Measurements from ENCODE around the gene GBA3. TPM values are rescaled to one million over a fixed set of nuclear protein-coding genes. Genes with fewer than 3 reads are reported as not detected.

The GBA3 gene
- total RNA-seq, 1 experiment from 2014 or later = not detected

- TF ChIP-seq CTCF (conservative IDR thresholded peaks at IDR 0.05) = no peak
- no peak overlapping the region for H3K4me3 Mint-ChIP-seq
- no peak overlapping the region for H3K56ac ChIP-seq (ENCODE audit: insufficient read length, low read depth, low read length)
- no peaks in the 10 kb centered on the region for H3K9me3 Mint-ChIP-seq
- no peak overlapping the region for H2BK120ac ChIP-seq (ENCODE audit: low read depth, low read length, poor library complexity, severe bottlenecking)
- H3K79me1 ChIP-seq (ENCODE audit: insufficient read depth, low read depth, low read length, poor library complexity, severe bottlenecking) = no peaks in the 10 kb centered on the region
- no peak overlapping the region for H3K9ac ChIP-seq (ENCODE audit: extremely low read depth, insufficient read length, low read length)
- H2BK5ac ChIP-seq (ENCODE audit: insufficient read length, low read length) = no peak overlapping the region
- H2AK5ac ChIP-seq (ENCODE audit: insufficient read length, low read length) = no peak overlapping the region
- H3K79me2 ChIP-seq (ENCODE audit: insufficient read depth, low read length) = no peaks in the 10 kb centered on the region
- H3K27ac ChIP-seq (ENCODE audit: insufficient read length, low read depth, low read length) = no peak overlapping the region
- no peak overlapping the region for H2BK12ac ChIP-seq (ENCODE audit: insufficient read length, low read depth, low read length)
- no CpG with 5 or more reads among the region's 3 CpGs for WGBS (ENCODE audit: extremely low coverage, insufficient read length, low lambda C conversion rate)
- no peaks in the 10 kb centered on the region for H4K20me1 ChIP-seq (ENCODE audit: control insufficient read depth, insufficient read depth, insufficient read length)
- H3K4ac ChIP-seq (ENCODE audit: low read depth, low read length) = no peak overlapping the region
- no peak for DNase-seq
- no peaks in the 10 kb centered on the region for H3K27me3 ChIP-seq (ENCODE audit: insufficient read depth, low read length)
- H3K18ac ChIP-seq (ENCODE audit: insufficient read length, low read depth, low read length) = no peak overlapping the region
- no peak overlapping the region for H4K5ac ChIP-seq (ENCODE audit: insufficient read length, low read depth, low read length)
- H2AFZ ChIP-seq (ENCODE audit: low read length) = no peak overlapping the region
- no peaks in the 10 kb centered on the region for H3K27me3 Mint-ChIP-seq (ENCODE audit: low read depth)
- no peak overlapping the region for H3K27ac Mint-ChIP-seq
- no peak overlapping the region for H3K4me2 ChIP-seq (ENCODE audit: insufficient read depth, insufficient read length, low read length)
- H3K23ac ChIP-seq (ENCODE audit: insufficient read length, low read depth, low read length) = no peak overlapping the region
- no peak overlapping the region for H2BK15ac ChIP-seq (ENCODE audit: low read depth, low read length)
- no peak overlapping the region for H3K14ac ChIP-seq (ENCODE audit: insufficient read depth, low read length)
- H3K9me3 ChIP-seq (ENCODE audit: control insufficient read depth, low read depth, low read length) = no peaks in the 10 kb centered on the region
- no peak overlapping the region for H4K8ac ChIP-seq (replicated peaks; ENCODE audit: insufficient read length, low read depth, low read length)
- no peaks in the 10 kb centered on the region for H3K36me3 Mint-ChIP-seq (ENCODE audit: insufficient read depth in 1 of 3, low read depth in 3 of 3)
- H3T11ph ChIP-seq (ENCODE audit: low read length) = no peak overlapping the region
- H3K23me2 ChIP-seq (ENCODE audit: insufficient read length, low read depth, low read length, poor library complexity, severe bottlenecking) = no peaks in the 10 kb centered on the region
- H4K91ac ChIP-seq (ENCODE audit: insufficient read length, low read depth, low read length) = no peak overlapping the region
- no peaks in the 10 kb centered on the region for H3K4me1 ChIP-seq (ENCODE audit: insufficient read depth, low read length)
- H3K4me1 Mint-ChIP-seq = peaks cover 9 to 10% of the 10 kb centered on the region in 2 experiments
- no peak overlapping the region for H2BK20ac ChIP-seq (ENCODE audit: low read depth, low read length, poor library complexity, severe bottlenecking)
Observed at GRCh38 chr4:22764183-22764582, 71.4 kb downstream of the GBA3 start.
